ENCODE measurements around the gene TANGO6.

TANGO6 gene

DNA sequence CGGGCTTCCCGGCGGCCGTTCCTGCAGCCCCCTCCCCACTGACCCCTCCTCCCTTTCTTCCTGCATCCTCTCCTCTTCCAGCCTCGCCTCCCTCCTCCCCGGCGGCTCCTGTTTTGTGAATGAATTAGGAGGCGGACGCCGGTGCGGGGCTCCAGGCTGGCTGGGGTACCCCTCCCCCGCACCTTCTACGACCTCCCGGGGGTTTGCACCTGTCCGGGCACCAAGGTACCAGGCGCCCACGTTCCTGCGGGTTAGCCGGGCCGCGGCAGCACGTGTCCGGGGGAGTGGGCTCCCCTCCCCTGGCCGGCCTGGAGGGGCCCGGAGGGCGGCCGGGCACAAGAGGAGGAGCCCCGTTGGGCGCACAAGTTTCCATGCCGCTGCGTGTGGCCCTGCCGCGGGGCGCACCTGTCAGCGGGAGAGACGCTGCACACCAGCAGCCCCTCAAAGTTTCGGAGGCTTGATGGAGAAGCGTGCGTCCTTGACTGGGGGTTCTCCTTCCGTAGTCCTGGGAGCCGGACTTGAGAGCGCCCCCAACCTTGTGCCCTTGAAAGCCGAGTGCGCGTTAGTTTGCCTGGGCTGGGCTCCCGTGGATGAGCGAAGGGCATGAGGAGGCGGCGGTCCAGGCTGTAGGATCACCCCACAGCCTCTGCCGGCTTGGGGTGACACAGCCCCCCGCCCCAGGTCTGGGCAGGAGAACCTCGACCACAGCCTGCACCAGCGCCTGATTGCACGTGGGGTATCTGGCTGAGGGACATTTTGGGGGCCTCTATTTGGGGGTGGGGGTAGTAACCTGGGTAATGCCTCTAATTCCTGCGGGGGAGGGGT is 263.4 kb downstream of the TANGO6 start:
- no peak for DNase-seq

DNA sequence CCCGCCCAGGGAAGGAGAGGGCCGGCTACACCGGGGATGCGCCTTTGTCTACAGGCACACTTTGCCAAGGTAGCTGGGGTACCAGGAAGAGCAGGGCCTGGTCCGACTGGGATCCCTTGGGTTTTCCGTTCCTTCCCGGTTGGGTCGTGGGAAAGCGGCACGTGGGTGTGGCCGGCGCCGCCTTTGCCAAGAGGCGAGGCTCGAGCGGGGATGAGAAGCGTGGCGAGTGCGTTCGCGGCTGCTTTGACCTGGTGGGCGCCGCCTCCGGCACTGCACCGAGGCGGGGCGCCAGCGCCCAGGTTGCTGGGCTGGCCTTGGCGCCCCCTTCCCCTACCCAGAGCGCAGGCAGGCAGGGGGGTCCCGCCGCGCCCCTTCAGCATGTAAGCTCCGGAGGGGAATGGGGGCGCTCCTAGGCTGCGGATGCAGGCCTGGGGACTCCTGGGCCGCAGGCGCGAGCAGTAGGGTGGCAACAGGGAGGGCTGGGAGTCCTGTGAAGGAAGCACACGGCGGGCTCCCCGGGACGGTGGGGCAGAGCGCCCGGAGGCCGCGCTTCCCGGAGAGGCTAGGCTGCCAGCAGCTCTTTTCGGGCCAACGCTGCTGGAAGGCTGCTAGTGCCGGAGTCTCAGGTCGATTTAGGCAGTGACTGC is 264.1 kb downstream of the TANGO6 start:
- no peak for DNase-seq

DNA sequence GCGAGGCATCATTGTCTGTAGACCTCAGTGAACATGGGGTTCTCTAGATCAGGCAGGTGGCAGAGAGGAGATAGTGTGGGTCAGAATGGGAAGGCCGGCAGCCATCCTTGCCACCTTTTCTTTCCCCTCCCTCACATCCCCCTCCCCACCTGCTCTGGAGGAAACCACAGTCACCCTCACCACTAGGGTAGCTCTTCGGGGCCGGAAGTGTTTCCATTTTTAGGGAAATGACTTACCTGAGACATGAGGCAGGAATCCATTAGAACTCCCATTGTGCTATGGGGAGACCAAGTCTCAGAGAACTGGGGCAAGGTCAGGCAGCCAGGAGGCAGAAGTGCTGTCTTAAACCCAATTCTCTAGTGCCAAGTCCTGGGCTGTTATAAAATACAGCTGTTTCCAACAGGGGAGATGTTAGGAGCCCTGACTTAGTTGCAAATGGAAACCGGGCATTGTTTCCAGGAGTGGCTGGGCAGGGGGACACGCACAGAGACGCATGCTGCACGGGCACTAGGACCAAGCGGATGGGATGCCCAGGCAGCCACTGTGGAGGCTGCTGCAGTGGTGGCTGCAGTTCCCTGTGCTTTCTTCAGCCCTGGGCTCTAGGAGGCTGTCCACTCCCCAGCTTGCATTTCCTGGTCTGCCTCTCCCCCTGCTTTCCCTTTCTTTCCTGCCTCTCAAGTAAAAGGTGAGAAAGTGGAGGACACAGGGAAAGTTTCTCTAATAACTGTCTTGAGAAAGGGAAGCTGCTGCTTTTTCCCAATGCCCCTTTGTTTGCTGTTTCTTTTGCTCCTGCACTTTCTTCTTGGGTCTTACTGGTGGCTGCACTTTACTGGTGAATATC is 265.0 kb downstream of the TANGO6 start:
- DNase-seq, result no peak

DNA sequence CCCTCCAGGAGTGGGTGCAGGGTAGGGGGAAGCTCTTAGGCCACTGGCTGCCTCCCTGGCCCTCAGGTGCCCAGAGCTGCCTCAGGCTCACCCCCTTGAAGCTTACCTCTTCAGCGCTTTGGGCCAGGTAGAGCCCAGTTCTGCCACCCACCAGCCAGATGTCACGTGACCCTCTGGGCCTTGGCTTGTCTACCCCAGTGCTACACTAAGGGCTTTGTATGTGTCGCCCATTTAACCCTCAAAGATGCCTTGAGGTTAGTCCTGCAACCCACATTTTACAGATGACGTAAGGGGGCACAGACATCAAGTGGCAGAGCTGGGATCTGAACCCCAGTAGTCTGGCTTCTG is 265.5 kb downstream of the TANGO6 start:
- DNase-seq, result no peak

DNA sequence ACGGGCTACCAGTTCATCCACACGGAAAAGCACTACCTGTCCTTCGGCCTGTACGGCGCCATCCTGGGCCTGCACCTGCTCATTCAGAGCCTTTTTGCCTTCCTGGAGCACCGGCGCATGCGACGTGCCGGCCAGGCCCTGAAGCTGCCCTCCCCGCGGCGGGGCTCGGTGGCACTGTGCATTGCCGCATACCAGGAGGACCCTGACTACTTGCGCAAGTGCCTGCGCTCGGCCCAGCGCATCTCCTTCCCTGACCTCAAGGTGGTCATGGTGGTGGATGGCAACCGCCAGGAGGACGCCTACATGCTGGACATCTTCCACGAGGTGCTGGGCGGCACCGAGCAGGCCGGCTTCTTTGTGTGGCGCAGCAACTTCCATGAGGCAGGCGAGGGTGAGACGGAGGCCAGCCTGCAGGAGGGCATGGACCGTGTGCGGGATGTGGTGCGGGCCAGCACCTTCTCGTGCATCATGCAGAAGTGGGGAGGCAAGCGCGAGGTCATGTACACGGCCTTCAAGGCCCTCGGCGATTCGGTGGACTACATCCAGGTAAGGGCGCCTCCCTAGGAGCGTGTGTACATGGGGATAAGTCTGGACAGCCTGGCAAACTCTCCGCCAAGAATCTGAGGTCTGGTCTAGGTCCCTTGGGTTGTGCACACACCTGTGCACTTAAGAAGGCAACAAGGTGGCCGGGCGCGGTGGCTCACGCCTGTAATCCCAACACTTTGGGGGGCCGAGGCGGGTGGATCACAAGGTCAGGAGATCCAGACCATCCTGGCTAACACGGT is 266.3 kb downstream of the TANGO6 start:
- DNase-seq, result no peak

DNA sequence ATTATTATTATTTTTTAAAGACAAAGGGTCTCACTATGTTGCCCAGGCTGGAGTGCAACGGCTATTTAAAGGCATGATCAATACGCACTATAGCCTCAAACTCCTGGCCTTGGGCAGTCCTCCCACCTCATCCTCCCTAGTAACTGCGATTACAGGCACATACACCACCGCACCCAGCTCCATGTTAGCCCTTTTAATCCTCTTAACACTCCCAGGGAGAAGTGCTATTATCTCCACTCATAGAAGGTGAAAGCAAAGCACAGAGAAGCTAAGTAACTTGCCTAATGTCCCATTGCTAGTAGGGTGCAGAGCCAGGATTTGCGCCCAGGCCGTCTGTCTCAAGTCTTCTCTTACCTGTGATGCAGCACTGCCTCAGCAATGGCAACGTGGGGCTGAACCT is 267.1 kb downstream of the TANGO6 start:
- DNase-seq, result no peak

DNA sequence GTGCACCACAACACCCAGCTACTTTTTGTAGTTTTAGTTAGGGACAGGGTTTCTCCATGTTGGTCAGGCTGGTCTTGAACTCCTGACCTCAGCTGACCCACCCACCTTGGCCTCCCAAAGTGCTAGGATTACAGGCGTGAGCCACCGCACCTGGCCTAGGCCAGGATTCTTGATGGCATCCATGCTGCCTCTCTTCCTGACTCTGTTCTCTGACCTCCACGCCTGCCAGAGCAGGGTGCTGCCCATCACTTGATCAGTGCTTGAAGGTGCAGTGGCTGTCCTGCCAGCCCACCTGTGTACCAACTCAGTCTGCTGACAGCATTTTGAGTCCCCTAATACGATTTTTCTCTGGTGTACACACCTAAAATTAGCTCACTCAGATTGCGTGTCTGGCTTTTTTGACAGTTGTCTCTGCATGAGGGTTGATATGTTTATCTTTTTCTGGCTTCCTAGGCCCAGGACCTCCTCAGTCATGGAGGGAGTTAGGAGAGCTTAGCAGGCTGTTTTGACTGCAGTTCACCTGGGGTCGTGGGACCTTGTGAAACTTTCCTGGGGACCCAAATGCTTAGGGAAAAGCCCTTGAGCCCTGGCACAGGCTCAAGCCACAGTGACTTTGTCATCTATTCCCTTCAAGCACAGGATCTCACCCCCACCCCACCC is 268.0 kb downstream of the TANGO6 start:
- DNase-seq, result no peak

DNA sequence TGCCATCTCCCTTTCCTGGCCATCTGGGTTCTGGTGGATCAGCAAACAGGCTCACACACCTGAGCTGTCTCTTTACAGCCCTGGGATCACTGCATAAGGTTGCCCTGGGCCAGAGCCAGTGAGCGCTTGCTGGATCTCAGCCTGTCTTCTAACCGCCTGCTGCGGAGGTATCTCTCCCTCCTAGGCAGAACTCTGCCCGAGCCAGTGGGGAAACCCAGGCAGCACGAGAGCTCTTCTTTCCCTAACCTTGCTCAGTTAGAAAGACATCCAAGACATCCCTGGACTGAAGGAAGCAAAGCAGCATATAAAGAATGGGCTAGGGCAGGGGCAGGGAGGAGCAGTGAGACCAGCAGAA is 268.5 kb downstream of the TANGO6 start:
- no peak for DNase-seq

DNA sequence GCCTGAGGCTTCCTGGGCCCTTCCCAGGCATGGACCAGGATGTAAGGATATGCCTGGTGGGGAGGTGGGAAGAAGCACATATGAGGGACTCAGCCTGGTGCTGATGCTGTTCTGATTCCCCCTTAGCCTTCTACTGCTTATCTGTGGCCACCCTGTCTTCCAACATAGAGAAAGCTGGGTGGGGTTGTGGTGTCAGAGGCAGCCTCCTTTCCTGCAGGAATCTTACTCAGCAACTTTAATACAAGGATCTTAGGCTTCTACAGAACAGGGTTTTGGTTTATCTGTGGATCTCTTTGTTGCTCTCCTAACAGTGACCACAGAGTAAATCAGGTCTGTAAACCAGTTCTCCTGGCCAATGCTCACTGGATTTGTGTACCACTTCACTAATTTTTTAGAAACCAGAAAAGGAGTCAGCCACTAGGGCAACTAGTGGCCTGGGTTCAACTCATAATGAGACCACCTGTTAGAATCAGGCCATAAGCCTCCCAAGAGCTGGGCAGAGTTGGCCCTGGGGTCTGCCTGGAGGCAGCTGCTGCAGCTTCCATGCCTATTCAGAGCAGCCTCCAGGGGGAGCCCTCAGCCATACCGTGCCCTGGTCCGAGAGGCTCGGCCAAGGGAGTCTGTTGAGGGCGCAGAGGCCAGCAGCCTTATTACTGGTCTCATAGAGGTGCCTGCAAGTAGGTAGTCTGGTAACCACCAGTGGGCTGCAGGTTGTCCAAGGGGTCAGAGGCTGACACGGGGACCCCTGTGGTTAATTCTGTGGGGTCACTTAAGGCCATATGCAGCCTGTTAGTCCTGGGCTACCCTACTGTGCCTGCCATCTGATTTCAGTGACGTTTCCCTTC is 269.2 kb downstream of the TANGO6 start:
- no peak for DNase-seq

DNA sequence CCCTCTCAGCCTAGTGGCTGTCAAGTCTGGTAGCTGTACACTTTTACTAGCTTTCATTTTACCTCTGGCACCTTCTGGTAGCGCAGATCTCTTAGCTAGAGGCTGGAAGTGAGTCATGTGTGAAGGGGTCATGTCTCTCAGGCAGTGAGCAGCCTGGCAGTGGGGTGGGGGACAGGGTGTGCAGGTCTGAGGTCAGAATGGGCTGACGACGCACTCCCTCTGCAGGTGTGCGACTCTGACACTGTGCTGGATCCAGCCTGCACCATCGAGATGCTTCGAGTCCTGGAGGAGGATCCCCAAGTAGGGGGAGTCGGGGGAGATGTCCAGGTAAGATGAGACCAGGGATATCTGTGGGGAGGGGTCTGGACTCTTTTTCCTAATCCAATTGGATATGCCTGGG is 269.9 kb downstream of the TANGO6 start:
- DNase-seq, result no peak

DNA sequence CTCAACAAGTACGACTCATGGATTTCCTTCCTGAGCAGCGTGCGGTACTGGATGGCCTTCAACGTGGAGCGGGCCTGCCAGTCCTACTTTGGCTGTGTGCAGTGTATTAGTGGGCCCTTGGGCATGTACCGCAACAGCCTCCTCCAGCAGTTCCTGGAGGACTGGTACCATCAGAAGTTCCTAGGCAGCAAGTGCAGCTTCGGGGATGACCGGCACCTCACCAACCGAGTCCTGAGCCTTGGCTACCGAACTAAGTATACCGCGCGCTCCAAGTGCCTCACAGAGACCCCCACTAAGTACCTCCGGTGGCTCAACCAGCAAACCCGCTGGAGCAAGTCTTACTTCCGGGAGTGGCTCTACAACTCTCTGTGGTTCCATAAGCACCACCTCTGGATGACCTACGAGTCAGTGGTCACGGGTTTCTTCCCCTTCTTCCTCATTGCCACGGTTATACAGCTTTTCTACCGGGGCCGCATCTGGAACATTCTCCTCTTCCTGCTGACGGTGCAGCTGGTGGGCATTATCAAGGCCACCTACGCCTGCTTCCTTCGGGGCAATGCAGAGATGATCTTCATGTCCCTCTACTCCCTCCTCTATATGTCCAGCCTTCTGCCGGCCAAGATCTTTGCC is 271.1 kb downstream of the TANGO6 start:
- no peak for DNase-seq

DNA sequence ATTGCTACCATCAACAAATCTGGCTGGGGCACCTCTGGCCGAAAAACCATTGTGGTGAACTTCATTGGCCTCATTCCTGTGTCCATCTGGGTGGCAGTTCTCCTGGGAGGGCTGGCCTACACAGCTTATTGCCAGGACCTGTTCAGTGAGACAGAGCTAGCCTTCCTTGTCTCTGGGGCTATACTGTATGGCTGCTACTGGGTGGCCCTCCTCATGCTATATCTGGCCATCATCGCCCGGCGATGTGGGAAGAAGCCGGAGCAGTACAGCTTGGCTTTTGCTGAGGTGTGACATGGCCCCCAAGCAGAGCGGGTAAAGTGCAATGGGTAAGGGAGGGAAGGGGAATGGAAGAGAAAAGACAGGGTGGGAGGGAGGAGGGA is 271.6 kb downstream of the TANGO6 start:
- no peak for DNase-seq

DNA sequence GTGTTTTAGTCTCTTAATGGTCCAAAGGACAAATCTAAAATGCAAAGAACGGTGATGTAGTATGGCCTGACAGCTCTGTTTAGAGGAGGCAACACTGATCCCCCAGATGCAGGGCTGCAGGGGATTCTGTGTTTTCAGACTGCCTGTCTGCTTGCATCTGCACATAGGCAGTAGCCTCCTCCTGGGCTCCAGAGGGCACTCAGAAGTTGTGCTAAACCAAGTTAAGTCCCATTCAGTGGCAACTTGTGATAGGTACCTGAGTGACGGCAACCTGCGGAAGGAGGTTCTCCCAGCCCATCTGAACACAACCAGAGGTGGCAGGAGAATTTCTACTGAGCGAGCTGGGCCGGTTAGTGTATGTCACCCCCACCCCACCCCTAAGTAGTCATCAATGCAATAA is 272.0 kb downstream of the TANGO6 start:
- DNase-seq, result no peak

DNA sequence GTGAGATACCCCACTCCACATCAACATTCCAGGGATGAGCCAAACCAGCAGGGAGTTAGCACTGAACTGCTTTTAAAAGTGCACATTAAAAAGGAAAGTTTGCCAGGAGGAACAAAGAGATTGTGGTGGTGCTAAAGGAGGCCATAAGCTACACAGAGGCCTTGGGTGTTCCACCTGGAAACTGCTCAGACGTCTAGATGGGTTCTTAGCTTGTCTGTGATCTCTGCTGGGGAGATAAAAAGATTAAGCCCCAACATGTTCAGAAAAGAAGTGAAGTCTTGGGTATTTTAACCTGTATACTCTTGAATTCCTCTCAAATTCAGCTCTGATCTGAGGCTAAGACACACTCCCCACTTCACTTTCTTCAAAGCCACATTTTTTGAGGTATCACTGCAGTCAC is 272.5 kb downstream of the TANGO6 start:
- no peak for DNase-seq

DNA sequence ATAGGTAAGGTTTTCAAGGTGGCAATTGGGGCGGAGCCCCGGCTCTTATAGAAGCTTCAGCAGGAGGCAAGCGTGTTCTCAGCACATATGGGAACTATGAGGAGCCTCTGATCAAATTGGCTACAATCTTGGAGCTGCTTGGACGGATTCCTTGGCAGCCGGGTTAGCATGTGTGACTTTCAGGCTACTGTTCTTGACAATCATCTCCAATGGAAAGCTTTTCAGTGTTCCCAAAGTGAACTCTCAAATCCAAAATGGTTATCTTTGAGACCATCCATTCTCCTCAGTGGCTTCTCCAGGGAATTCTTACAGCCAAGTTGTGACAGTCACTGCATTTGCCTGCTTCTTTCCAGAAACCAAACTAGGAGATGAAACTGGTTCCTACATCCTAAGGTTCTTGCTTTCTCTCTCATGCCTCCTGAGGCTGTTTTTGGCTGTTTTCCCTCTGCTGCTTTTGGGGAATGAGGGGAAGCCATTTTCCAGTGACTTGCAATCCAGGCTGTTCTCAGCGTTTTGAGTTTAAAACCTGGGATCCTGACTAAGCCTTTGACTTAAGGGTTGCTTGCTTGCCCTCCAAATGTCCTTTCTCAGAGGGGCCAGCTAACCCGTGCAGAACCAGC is 273.0 kb downstream of the TANGO6 start:
- no peak for DNase-seq

DNA sequence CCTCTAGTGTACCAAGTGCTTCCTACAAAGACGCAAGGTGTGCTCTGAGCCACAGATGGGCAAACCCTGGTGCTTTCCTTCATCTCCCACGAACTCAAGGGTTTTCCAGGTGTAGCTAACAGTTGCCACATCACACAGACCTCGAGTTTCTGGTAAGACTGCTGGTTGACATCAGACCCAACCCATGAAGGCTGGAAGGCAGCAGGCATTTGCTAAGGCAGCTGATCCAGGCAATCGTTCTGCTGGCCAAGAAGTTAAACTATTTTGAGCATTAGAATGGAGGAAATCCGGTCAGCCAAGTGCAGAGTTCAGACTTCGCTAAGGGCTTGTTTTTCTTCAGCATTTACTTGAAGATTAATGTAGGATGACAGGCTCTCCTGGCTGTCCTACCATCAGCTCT is 273.6 kb downstream of the TANGO6 start:
- no peak for DNase-seq

DNA sequence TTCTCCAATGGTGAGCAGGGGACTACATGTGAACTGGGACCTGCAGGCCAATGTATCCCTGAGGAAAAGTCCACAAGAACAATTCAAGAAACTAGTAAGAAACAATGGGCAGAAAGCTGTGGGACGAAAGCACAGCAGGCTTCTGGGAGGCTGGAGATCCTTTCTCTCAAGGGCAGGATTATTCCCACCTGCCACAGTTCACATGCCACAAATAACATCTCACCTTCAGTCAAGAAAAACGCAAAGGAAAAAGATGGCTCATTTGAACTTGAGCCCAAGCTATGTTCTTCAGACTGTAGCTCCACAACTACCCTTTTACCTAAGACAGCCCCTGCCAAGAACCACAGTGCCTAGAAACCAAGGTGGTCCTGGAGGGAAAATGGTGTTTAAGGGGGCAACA is 275.1 kb downstream of the TANGO6 start:
- no peak for DNase-seq

DNA sequence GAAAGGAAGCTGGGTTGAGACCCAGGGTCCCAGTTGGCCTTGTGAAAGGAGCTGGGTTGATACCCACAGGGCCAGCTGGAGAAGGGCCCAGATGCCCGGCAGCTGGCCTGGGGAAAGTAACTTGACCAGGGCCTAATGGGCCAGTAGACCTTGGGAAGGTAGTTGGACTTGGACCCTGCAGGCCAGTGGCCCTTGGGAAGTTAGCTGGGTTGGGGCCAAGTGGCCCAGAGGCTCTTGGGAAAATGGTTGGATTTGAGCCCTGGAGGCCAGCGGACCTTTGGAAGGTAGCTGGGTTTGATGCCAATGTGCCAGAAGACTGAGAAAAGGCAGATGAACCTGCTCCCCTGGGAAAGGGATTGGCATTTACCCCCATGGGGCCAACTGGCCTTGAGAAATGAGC is 275.7 kb downstream of the TANGO6 start:
- DNase-seq, result no peak

DNA sequence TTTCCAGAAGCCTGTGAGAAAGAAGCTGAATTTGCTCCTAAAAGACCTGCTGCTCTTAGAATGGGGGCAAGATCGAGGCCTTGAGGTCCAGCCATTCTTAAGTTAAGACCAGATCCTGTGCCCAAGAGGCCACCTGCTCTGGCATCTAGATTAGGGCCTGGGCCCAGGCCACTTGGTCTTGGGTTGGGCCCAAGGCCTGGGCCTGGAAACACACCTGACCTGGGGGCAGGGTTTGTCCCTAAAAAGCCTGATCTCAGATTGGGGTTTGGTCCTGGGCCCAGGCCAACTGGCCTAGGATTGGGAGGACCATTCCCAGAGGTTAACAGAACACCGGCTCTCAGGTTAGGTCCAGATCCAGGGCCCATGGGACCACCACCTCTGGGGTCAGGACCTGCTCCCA is 276.2 kb downstream of the TANGO6 start:
- DNase-seq, result no peak

DNA sequence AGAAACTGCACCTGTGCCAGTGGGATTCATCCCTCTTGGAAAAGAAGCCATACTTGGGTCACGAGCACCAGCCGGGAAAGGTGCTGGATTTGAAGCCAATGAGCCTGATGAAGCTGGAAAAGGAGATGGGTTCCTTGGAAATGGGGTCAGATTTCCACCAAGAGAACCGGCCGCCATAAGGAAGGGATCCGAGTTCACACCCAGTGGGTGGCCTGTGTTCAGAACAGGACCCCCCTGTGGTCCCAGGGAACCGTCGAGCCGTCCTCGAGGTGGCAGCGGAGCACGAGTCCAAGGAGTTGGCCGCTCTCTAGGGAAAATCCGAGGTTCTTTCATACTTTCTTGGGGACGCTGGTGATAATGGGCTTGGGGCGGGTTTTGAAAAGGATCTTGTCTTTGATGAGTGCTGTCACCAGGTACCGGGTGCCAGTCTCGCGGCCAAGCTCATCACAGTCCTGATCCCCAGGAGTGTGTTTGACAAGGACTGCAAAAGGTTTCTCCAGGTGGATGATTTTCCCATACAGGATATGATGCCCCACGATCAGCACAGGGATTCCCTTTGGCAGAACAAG is 276.8 kb downstream of the TANGO6 start:
- no peak for DNase-seq
